AG09309 (cell line): ENCODE measurements around the gene TRIM8.

Experiments
- DNase-seq: peaks from one replicate; pipeline ENCODE4 v3.0.0-alpha.2; 2010; ENCODE audit warnings: low read depth
- H3K4me3 ChIP-seq: 2 replicates; pipeline ENCODE4 v1.5.1; 2011; ENCODE audit warnings: mild to moderate bottlenecking, low read depth, low read length, moderate library complexity; ENCODE audit not compliant: control insufficient read depth
- TF ChIP-seq, protein P1 (sequence below): IDR thresholded peaks from 2 replicates; pipeline ENCODE4 v1.5.1; 2011; ENCODE audit warnings: mild to moderate bottlenecking, low read depth, low read length, inconsistent platforms; ENCODE audit not compliant: insufficient read depth, control insufficient read depth; ENCODE audit errors: missing control alignments

The TRIM8 gene

GRCh38 chr10:102656026-102656425 is 11.7 kb downstream of the TRIM8 start:
- TF ChIP-seq, protein P1, sequence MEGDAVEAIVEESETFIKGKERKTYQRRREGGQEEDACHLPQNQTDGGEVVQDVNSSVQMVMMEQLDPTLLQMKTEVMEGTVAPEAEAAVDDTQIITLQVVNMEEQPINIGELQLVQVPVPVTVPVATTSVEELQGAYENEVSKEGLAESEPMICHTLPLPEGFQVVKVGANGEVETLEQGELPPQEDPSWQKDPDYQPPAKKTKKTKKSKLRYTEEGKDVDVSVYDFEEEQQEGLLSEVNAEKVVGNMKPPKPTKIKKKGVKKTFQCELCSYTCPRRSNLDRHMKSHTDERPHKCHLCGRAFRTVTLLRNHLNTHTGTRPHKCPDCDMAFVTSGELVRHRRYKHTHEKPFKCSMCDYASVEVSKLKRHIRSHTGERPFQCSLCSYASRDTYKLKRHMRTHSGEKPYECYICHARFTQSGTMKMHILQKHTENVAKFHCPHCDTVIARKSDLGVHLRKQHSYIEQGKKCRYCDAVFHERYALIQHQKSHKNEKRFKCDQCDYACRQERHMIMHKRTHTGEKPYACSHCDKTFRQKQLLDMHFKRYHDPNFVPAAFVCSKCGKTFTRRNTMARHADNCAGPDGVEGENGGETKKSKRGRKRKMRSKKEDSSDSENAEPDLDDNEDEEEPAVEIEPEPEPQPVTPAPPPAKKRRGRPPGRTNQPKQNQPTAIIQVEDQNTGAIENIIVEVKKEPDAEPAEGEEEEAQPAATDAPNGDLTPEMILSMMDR: no peak
- no peak for DNase-seq
- no peak overlapping the region for H3K4me3 ChIP-seq

- no peak overlapping the region for H3K4me3 ChIP-seq
- DNase-seq: no peak
- TF ChIP-seq, protein P1: no peak
Observed at GRCh38 chr10:102656791-102657371, 12.6 kb downstream of the TRIM8 start.

- TF ChIP-seq, protein P1: no peak
Observed at GRCh38 chr10:102657451-102657850, 13.2 kb downstream of the TRIM8 start.

DNA sequence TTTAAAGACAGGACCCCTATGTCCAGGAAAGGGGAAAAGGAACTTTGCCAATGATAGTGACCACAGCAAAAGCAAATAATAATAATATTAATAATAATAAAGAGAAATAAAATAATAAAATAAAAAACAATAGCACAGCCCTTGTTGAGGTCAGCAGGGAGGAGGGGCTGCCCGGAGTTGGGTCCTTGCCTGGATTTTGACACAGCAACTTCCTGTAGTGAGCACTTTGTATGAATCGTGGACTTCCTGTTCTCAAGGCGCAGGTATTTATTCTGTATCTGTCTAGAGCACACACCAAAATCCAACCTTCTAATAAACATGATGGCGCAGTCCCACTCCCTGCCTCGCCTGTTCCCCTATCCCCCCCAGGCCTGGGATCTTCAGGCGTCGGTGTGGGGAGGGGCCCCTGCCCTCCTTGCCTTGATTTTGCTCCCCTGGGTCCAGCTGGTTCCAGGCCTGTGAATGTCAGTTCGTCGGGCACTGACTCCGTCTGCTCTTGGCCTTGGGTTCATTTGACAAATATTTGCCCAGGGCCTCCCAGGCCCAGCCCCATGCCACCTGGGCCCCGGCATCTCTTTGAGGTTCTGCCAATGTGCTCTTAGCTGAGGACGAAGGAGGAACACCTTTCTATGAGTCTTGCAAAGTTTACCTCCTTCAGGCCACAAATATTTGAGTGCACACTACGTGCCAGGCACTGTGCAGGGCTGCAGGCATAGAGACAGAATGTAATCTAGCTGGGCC is 13.9 kb downstream of the TRIM8 start:
- no peak for DNase-seq
- TF ChIP-seq, protein P1: no peak
- H3K4me3 ChIP-seq: no peak overlapping the region

More at GRCh38 chr10:102657451-102657850, 13.2 kb downstream of the TRIM8 start:
- H3K4me3 ChIP-seq: no peak overlapping the region
- no peak for DNase-seq

DNA sequence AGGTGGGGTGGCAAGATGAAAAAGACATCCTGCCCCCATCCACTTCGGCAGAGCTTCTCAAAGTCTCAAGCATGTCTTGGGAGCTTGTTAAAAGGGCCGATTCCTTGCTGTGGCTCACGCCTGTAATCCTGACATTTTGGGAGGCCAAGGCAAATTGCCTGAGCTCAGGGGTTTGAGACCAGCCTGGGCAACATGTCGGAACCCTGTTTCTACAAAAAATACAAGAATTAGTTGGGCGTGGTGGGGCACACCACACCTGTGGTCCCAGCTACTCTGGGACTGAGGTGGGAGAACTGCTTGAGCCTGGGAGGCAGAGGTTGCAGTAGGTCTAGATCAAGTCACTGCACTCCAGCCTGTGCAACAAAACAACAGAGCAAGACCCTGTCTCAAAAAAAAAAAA is 14.5 kb downstream of the TRIM8 start:
- DNase-seq: no peak
- TF ChIP-seq, protein P1: no peak
- no peak overlapping the region for H3K4me3 ChIP-seq

GRCh38 chr10:102660888-102661657 is 16.8 kb downstream of the TRIM8 start:
- DNase-seq: no peak
- H3K4me3 ChIP-seq: no peak overlapping the region
- TF ChIP-seq, protein P1: no peak
